ENCODE results near the gene CHPF2.

The CHPF2 gene

GRCh38 chr7:151273651-151274390 lies 41.5 kb downstream of the CHPF2 start:
- H3K4me2 ChIP-seq (ENCODE audit: low read length) = no peak overlapping the region
- no peak overlapping the region for H3K4me3 ChIP-seq (ENCODE audit: low read length)
- H4K20me1 ChIP-seq (ENCODE audit: insufficient read depth, low read length) = no peaks in the 10 kb centered on the region
- no peaks in the 10 kb centered on the region for H3K79me2 ChIP-seq (ENCODE audit: low read length)
- peaks cover 13% of the 10 kb centered on the region; the same call in 1 of the 2 replicates for H3K27me3 ChIP-seq (ENCODE audit: low read depth, low read length)
- TF ChIP-seq EZH2phosphoT487 (IDR thresholded peaks at IDR 0.05; ENCODE audit: low read depth) = no peak
- no peaks in the 10 kb centered on the region for H3K36me3 ChIP-seq (replicated peaks; ENCODE audit: low read depth, low read length)
- no peak overlapping the region for H3K9ac ChIP-seq (ENCODE audit: low read length)
- no peaks in the 10 kb centered on the region for H3K9me3 ChIP-seq (ENCODE audit: insufficient read depth, low read length)
- H3K4me1 ChIP-seq (ENCODE audit: low read length) = peaks cover 25% of the 10 kb centered on the region
- no peak overlapping the region for H3K27ac ChIP-seq (ENCODE audit: low read length)
- H2AFZ ChIP-seq (ENCODE audit: low read depth, low read length) = no peak overlapping the region

- Histone ChIP-seq H3K4me3 (ENCODE audit: low read length) (no peak overlapping the region), H3K27me3 (ENCODE audit: low read depth, low read length) (peaks cover 13% of the 10 kb centered on the region; the same call in 1 of the 2 replicates), H3K9me3 (ENCODE audit: insufficient read depth, low read length) (no peaks in the 10 kb centered on the region), H3K4me1 (ENCODE audit: low read length) (peaks cover 22% of the 10 kb centered on the region), H4K20me1 (ENCODE audit: insufficient read depth, low read length) (no peaks in the 10 kb centered on the region), H3K79me2 (ENCODE audit: low read length) (no peaks in the 10 kb centered on the region), H3K27ac (ENCODE audit: low read length) (no peak overlapping the region), H3K9ac (ENCODE audit: low read length) (no peak overlapping the region), H2AFZ (ENCODE audit: low read depth, low read length) (no peak overlapping the region), H3K4me2 (ENCODE audit: low read length) (no peak overlapping the region), H3K36me3 (replicated peaks; ENCODE audit: low read depth, low read length) (no peaks in the 10 kb centered on the region)
- TF ChIP-seq CTCF (IDR thresholded peaks at IDR 0.05; ENCODE audit: low read depth, low read length) = no peak
- TF ChIP-seq EZH2phosphoT487 (IDR thresholded peaks at IDR 0.05; ENCODE audit: low read depth) = no peak
Measured at GRCh38 chr7:151274396-151274795, 42.1 kb downstream of the CHPF2 start.

- Histone ChIP-seq H3K79me2 (ENCODE audit: low read length) (no peaks in the 10 kb centered on the region), H3K4me3 (ENCODE audit: low read length) (no peak overlapping the region), H3K27me3 (ENCODE audit: low read depth, low read length) (peaks cover 13% of the 10 kb centered on the region; the same call in 1 of the 2 replicates), H3K9me3 (ENCODE audit: insufficient read depth, low read length) (no peaks in the 10 kb centered on the region), H2AFZ (ENCODE audit: low read depth, low read length) (no peak overlapping the region), H4K20me1 (ENCODE audit: insufficient read depth, low read length) (no peaks in the 10 kb centered on the region), H3K27ac (ENCODE audit: low read length) (no peak overlapping the region), H3K9ac (ENCODE audit: low read length) (no peak overlapping the region), H3K4me2 (ENCODE audit: low read length) (no peak overlapping the region), H3K36me3 (replicated peaks; ENCODE audit: low read depth, low read length) (no peaks in the 10 kb centered on the region), H3K4me1 (ENCODE audit: low read length) (peaks cover 22% of the 10 kb centered on the region)
- TF ChIP-seq EZH2phosphoT487 (IDR thresholded peaks at IDR 0.05; ENCODE audit: low read depth) = no peak
- no peak for TF ChIP-seq CTCF (IDR thresholded peaks at IDR 0.05; ENCODE audit: low read depth, low read length)
Measured at GRCh38 chr7:151274936-151275812, 42.9 kb downstream of the CHPF2 start.

- Histone ChIP-seq H3K36me3 (replicated peaks; ENCODE audit: low read depth, low read length) (no peaks in the 10 kb centered on the region), H3K27ac (ENCODE audit: low read length) (no peak overlapping the region), H3K4me3 (ENCODE audit: low read length) (peak overlapping the region; percentile 79), H3K9me3 (ENCODE audit: insufficient read depth, low read length) (no peaks in the 10 kb centered on the region), H3K27me3 (ENCODE audit: low read depth, low read length) (peaks cover 13% of the 10 kb centered on the region; the same call in 1 of the 2 replicates), H3K9ac (ENCODE audit: low read length) (no peak overlapping the region; the same call in 1 of the 2 replicates), H4K20me1 (ENCODE audit: insufficient read depth, low read length) (no peaks in the 10 kb centered on the region), H2AFZ (ENCODE audit: low read depth, low read length) (no peak overlapping the region), H3K4me1 (ENCODE audit: low read length) (peaks cover 22% of the 10 kb centered on the region), H3K4me2 (ENCODE audit: low read length) (peak overlapping the region; percentile 86), H3K79me2 (ENCODE audit: low read length) (no peaks in the 10 kb centered on the region)
- no peak for TF ChIP-seq EZH2phosphoT487 (IDR thresholded peaks at IDR 0.05; ENCODE audit: low read depth)
- TF ChIP-seq CTCF (IDR thresholded peaks at IDR 0.05; ENCODE audit: low read depth, low read length) = no peak
Measured at GRCh38 chr7:151275813-151276577, 43.7 kb downstream of the CHPF2 start.

All from OCI-LY3 (cell line).